Measurements from ENCODE around the gene PACSIN2.

GRCh38 chr22:42932857-42933484, 82.0 kb downstream of the PACSIN2 start:
- TF ChIP-seq, protein P1, sequence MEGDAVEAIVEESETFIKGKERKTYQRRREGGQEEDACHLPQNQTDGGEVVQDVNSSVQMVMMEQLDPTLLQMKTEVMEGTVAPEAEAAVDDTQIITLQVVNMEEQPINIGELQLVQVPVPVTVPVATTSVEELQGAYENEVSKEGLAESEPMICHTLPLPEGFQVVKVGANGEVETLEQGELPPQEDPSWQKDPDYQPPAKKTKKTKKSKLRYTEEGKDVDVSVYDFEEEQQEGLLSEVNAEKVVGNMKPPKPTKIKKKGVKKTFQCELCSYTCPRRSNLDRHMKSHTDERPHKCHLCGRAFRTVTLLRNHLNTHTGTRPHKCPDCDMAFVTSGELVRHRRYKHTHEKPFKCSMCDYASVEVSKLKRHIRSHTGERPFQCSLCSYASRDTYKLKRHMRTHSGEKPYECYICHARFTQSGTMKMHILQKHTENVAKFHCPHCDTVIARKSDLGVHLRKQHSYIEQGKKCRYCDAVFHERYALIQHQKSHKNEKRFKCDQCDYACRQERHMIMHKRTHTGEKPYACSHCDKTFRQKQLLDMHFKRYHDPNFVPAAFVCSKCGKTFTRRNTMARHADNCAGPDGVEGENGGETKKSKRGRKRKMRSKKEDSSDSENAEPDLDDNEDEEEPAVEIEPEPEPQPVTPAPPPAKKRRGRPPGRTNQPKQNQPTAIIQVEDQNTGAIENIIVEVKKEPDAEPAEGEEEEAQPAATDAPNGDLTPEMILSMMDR (IDR thresholded peaks at IDR 0.05) = no peak
- no peak for TF ChIP-seq POLR2A (IDR thresholded peaks at IDR 0.05)
